Neutrophil (primary cell): Measurements from ENCODE around the gene KANSL1.
"Not testable (repeated sequence)": the region's sequence is repeated elsewhere in the genome, so short reads cannot be mapped to it uniquely, and the experiment has no call there.

Experiments
- H3K27ac ChIP-seq: fragments of 200-600 bp; sonication (generic); 2 replicates; pipeline ENCODE4 v1.5.1; 2016; ENCODE audit warnings: mild to moderate bottlenecking, moderate library complexity
- H3K27me3 ChIP-seq: fragments of 200-600 bp; sonication (generic); 2 replicates; pipeline ENCODE4 v1.6.0; 2016; ENCODE audit warnings: mild to moderate bottlenecking
- H3K36me3 ChIP-seq: fragments of 200-600 bp; sonication (generic); 2 replicates; pipeline ENCODE4 v1.5.1; 2017
- H3K4me1 ChIP-seq, 2 experiments: fragments of 200-600 bp in 1 of 2; sonication (generic) in 1 of 2; 1 replicate in 1 of 2; 2 replicates in 1 of 2; pipeline versions ENCODE4 v1.5.1 to v1.6.1; 2013 to 2016; ENCODE audit warnings: low read depth in 1 of 2, low read length in 1 of 2, mild to moderate bottlenecking in 1 of 2, moderate library complexity in 1 of 2; ENCODE audit not compliant: control insufficient read depth in 1 of 2, insufficient read depth in 1 of 2
- H3K4me3 ChIP-seq, 2 experiments: fragments of 200-600 bp in 1 of 2; sonication (generic) in 1 of 2; 1 replicate in 1 of 2; 2 replicates in 1 of 2; pipeline ENCODE4 v1.5.1; 2013 to 2016; ENCODE audit warnings: low read depth in 1 of 2, low read length in 1 of 2, mild to moderate bottlenecking in 1 of 2, moderate library complexity in 1 of 2
- H3K9me3 ChIP-seq: fragments of 200-600 bp; sonication (generic); 2 replicates; pipeline ENCODE4 v1.5.1; 2016
- TF ChIP-seq, protein P1 (sequence below): fragments of 200-600 bp; sonication (generic); IDR thresholded peaks from 2 replicates; pipeline ENCODE4 v1.5.1; 2016; ENCODE audit warnings: antibody characterized with exemption

Gene KANSL1

DNA sequence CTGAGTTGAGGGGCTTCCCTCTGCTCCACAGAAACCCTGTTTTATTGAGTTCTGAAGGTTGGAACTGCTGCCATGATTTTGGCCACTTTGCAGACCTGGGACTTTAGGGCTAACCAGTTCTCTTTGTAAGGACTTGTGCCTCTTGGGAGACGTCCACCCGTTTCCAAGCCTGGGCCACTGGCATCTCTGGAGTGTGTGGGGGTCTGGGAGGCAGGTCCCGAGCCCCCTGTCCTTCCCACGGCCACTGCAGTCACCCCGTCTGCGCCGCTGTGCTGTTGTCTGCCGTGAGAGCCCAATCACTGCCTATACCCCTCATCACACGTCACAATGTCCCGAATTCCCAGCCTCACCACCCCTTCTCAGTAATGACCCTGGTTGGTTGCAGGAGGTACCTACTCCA, 168.2 kb downstream of the KANSL1 start:
- Histone ChIP-seq H3K36me3 (peaks cover 19% of the 10 kb centered on the region), H3K4me1 (peaks cover 22 to 26% of the 10 kb centered on the region in 2 experiments), H3K4me3 (no peak overlapping the region), H3K27ac (no peak overlapping the region), H3K9me3 (no peaks in the 10 kb centered on the region), H3K27me3 (no peaks in the 10 kb centered on the region)
- TF ChIP-seq, protein P1, sequence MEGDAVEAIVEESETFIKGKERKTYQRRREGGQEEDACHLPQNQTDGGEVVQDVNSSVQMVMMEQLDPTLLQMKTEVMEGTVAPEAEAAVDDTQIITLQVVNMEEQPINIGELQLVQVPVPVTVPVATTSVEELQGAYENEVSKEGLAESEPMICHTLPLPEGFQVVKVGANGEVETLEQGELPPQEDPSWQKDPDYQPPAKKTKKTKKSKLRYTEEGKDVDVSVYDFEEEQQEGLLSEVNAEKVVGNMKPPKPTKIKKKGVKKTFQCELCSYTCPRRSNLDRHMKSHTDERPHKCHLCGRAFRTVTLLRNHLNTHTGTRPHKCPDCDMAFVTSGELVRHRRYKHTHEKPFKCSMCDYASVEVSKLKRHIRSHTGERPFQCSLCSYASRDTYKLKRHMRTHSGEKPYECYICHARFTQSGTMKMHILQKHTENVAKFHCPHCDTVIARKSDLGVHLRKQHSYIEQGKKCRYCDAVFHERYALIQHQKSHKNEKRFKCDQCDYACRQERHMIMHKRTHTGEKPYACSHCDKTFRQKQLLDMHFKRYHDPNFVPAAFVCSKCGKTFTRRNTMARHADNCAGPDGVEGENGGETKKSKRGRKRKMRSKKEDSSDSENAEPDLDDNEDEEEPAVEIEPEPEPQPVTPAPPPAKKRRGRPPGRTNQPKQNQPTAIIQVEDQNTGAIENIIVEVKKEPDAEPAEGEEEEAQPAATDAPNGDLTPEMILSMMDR, result no peak

GRCh38 chr17:46024590-46024989, 168.6 kb downstream of the KANSL1 start:
- H3K9me3 ChIP-seq, result no peaks in the 10 kb centered on the region
- no peak overlapping the region for H3K27ac ChIP-seq
- H3K27me3 ChIP-seq, result no peaks in the 10 kb centered on the region
- H3K36me3 ChIP-seq, result peaks cover 17% of the 10 kb centered on the region
- TF ChIP-seq, protein P1, result no peak
- peaks cover 22 to 26% of the 10 kb centered on the region in 2 experiments for H3K4me1 ChIP-seq
- no peak overlapping the region for H3K4me3 ChIP-seq

GRCh38 chr17:46023783-46024388, 169.3 kb downstream of the KANSL1 start:
- H3K36me3 ChIP-seq, result peaks cover 13% of the 10 kb centered on the region
- H3K27ac ChIP-seq, result no peak overlapping the region
- no peaks in the 10 kb centered on the region for H3K27me3 ChIP-seq
- H3K9me3 ChIP-seq, result no peaks in the 10 kb centered on the region
- peaks cover 22 to 26% of the 10 kb centered on the region in 2 experiments for H3K4me1 ChIP-seq
- TF ChIP-seq, protein P1, result no peak
- no peak overlapping the region for H3K4me3 ChIP-seq

- not testable (repeated sequence) for H3K36me3 ChIP-seq, H3K9me3 ChIP-seq, H3K4me3 ChIP-seq, H3K27ac ChIP-seq, H3K27me3 ChIP-seq
- H3K4me1 ChIP-seq, result peaks cover 22 to 26% of the 10 kb centered on the region in 2 experiments
Measured at GRCh38 chr17:46023366-46023765, 169.9 kb downstream of the KANSL1 start.

- Histone ChIP-seq H3K36me3 (no peaks in the 10 kb centered on the region), H3K27me3 (no peaks in the 10 kb centered on the region), H3K27ac (no peak overlapping the region), H3K4me3 (no peak overlapping the region), H3K4me1 (peaks cover 4 to 8% of the 10 kb centered on the region in 2 experiments), H3K9me3 (no peaks in the 10 kb centered on the region)
- TF ChIP-seq, protein P1, result no peak
Measured at GRCh38 chr17:46020998-46021397, 172.2 kb downstream of the KANSL1 start.

DNA sequence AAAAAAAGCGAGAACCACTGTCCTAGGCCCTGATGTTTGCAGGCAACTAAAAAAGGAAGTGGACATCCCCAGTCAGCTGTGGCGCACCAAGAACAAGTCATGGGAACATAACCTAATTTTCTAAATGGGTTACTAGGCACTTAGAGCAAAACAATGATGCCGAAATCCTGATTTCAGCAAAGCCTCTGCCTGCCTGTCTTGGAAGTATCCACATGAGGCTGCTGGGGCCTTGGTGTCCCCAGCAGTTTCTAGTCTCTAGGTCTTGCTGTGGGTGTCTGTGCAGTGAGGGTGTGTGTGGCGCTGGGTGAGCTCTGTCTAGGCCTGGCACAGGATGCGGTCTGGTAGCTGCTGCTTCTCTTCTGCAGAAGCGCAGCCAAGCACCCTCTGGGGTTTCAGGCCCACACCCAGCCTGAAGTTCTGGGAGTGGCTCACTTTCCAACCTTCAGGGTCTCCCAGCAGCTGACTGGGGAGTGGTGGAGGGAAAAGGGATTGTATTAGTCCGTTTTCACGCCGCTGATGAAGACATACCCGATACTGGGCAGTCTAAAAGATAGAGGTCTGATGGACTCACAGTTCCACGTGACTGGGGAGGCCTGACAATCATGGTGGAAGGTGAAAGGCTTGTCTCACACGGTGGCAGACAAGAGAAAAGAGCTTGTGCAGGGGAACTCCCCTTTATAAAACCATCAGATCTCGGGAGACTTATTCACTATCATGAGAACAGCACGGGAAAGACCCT, 173.0 kb downstream of the KANSL1 start:
- Histone ChIP-seq H3K4me3 (no peak overlapping the region), H3K27ac (no peak overlapping the region), H3K27me3 (no peaks in the 10 kb centered on the region), H3K4me1 (peaks cover 0 to under 1% of the 10 kb centered on the region in 2 experiments), H3K36me3 (no peaks in the 10 kb centered on the region), H3K9me3 (no peaks in the 10 kb centered on the region)
- TF ChIP-seq, protein P1, result no peak

- H3K36me3 ChIP-seq, H3K27ac ChIP-seq, H3K4me1 ChIP-seq, H3K4me3 ChIP-seq, H3K27me3 ChIP-seq, H3K9me3 ChIP-seq: not testable (repeated sequence)
Measured at GRCh38 chr17:46019408-46019925, 173.8 kb downstream of the KANSL1 start.
